ENCODE results near the gene SCYGR5. TPM values are rescaled to one million over a fixed set of nuclear protein-coding genes. Genes with fewer than 3 reads are reported as not detected.

SCYGR5 gene
- total RNA-seq, 4 donors from 2014 or later, result not detected

- DNase-seq, result no peak
- no peaks in the 10 kb centered on the region for H3K27me3 ChIP-seq
- no peaks in the 10 kb centered on the region for H3K9me3 ChIP-seq
- H3K4me1 ChIP-seq, result no peaks in the 10 kb centered on the region
- no peak overlapping the region for H3K4me3 ChIP-seq
- no peak overlapping the region for H3K27ac ChIP-seq
- TF ChIP-seq CTCF (IDR thresholded peaks at IDR 0.05) (no peak), POLR2A (IDR thresholded peaks at IDR 0.05) (no peak)
- no peaks in the 10 kb centered on the region for H3K36me3 ChIP-seq
- intact Hi-C loops (cut with DNase I; ENCODE audit: low total_unique reads), result no loop called here
These were observed 40.8 kb downstream of the SCYGR5 start for GRCh38 chr2:227707390-227707789.

- DNase-seq, result no peak
These were observed 44.4 kb downstream of the SCYGR5 start for GRCh38 chr2:227710986-227711385.

GRCh38 chr2:227713291-227713690 is 46.7 kb downstream of the SCYGR5 start:
- no peaks in the 10 kb centered on the region for H3K27me3 ChIP-seq
- H3K4me1 ChIP-seq, result no peaks in the 10 kb centered on the region
- intact Hi-C loops (cut with DNase I; ENCODE audit: low total_unique reads), result no loop called here
- TF ChIP-seq CTCF (IDR thresholded peaks at IDR 0.05) (no peak), POLR2A (IDR thresholded peaks at IDR 0.05) (no peak)
- H3K4me3 ChIP-seq, result no peak overlapping the region
- no peaks in the 10 kb centered on the region for H3K36me3 ChIP-seq
- no peak for DNase-seq
- H3K9me3 ChIP-seq, result no peaks in the 10 kb centered on the region
- no peak overlapping the region for H3K27ac ChIP-seq

More at GRCh38 chr2:227710986-227711385, 44.4 kb downstream of the SCYGR5 start:
- no peak overlapping the region for H3K4me3 ChIP-seq
- intact Hi-C loops (cut with DNase I; ENCODE audit: low total_unique reads), result no loop called here
- TF ChIP-seq CTCF (IDR thresholded peaks at IDR 0.05), result no peak
- TF ChIP-seq POLR2A (IDR thresholded peaks at IDR 0.05), result no peak
- no peaks in the 10 kb centered on the region for H3K27me3 ChIP-seq
- H3K9me3 ChIP-seq, result no peaks in the 10 kb centered on the region
- H3K27ac ChIP-seq, result no peak overlapping the region
- H3K4me1 ChIP-seq, result no peaks in the 10 kb centered on the region
- H3K36me3 ChIP-seq, result no peaks in the 10 kb centered on the region

- no peaks in the 10 kb centered on the region for H3K36me3 ChIP-seq
- TF ChIP-seq POLR2A (IDR thresholded peaks at IDR 0.05) (no peak), CTCF (IDR thresholded peaks at IDR 0.05) (no peak)
- intact Hi-C loops (cut with DNase I; ENCODE audit: low total_unique reads), result no loop called here
- H3K9me3 ChIP-seq, result no peaks in the 10 kb centered on the region
- H3K27me3 ChIP-seq, result no peaks in the 10 kb centered on the region
- H3K4me3 ChIP-seq, result no peak overlapping the region
- H3K27ac ChIP-seq, result no peak overlapping the region
- no peaks in the 10 kb centered on the region for H3K4me1 ChIP-seq
- no peak for DNase-seq
These were observed 49.9 kb downstream of the SCYGR5 start for GRCh38 chr2:227716501-227716900.

Other genes starting within 250 kb of the SCYGR5 start
- 10 to 100 TPM; 17.6 to 60.4 (median 29.9) TPM for gene AGFG1, start 194.6 kb upstream of the SCYGR5 start, total RNA-seq
- gene SCYGR2, start 67.9 kb upstream of the SCYGR5 start, total RNA-seq, result not detected
- not detected for gene SCYGR3, start 52.0 kb upstream of the SCYGR5 start, total RNA-seq
- gene SCYGR4, start 49.3 kb upstream of the SCYGR5 start, total RNA-seq, result not detected
- 1 to 10 TPM in 2 of 4 donors, under 1 TPM in 2; 0.51 to 4.8 (median 1.5) TPM for gene SLC19A3, start 51.2 kb downstream of the SCYGR5 start, total RNA-seq
- not detected for gene SCYGR6, start 58.0 kb downstream of the SCYGR5 start, total RNA-seq
- gene SCYGR7, start 61.5 kb downstream of the SCYGR5 start, total RNA-seq, result not detected
- gene SCYGR8, start 79.1 kb downstream of the SCYGR5 start, total RNA-seq, result not detected
- not detected for gene CCL20, start 147.0 kb downstream of the SCYGR5 start, total RNA-seq
- gene DAW1, start 204.8 kb downstream of the SCYGR5 start, total RNA-seq, result 1 to 10 TPM in 1 of 4 donors, under 1 TPM in 1, not detected in 2; 0.29 to 2.5 TPM

Measured in uterus (tissue), 4 donors.